GM13976 (cell line): ENCODE data around the gene C5orf24.

Experiments used
- DNase-seq: peaks from one replicate; pipeline ENCODE4 v3.0.0; 2012; ENCODE audit warnings: low spot score
- CTCF ChIP-seq: IDR thresholded peaks from 2 replicates; pipeline ENCODE4 v1.5.1; 2012; ENCODE audit warnings: borderline replicate concordance, mild to moderate bottlenecking; ENCODE audit not compliant: insufficient read depth; ENCODE audit errors: extremely low read depth, missing control alignments, control extremely low read depth
- in situ Hi-C: fragments of 300-500 bp; cut with MboI; formaldehyde crosslinking; loops from one replicate; pipeline ENCODE4 v1.12.0; 2022; ENCODE audit warnings: low sequenced_read_pairs, mixed read lengths, inconsistent platforms; ENCODE audit not compliant: unreplicated experiment

The C5orf24 gene

GRCh38 chr5:134889335-134889734 is 43.6 kb downstream of the C5orf24 start:
- no peak for DNase-seq
- TF ChIP-seq CTCF: no peak
- in situ Hi-C loops: no loop called here

GRCh38 chr5:134891473-134891872 is 45.7 kb downstream of the C5orf24 start:
- DNase-seq: no peak
- in situ Hi-C loops: no loop called here
- no peak for TF ChIP-seq CTCF

GRCh38 chr5:134892282-134892681 is 46.5 kb downstream of the C5orf24 start:
- no peak for TF ChIP-seq CTCF
- in situ Hi-C loops: no loop called here
- DNase-seq: no peak

- DNase-seq: no peak
- in situ Hi-C loops: no loop called here
- TF ChIP-seq CTCF: no peak
Observed at GRCh38 chr5:134892926-134893325, 47.2 kb downstream of the C5orf24 start.

- in situ Hi-C loops: no loop called here
- TF ChIP-seq CTCF: no peak
- no peak for DNase-seq
Observed at GRCh38 chr5:134893748-134894505, 48.2 kb downstream of the C5orf24 start.

- DNase-seq: peak; percentile 74
- in situ Hi-C loops: no loop called here
Observed at GRCh38 chr5:134902071-134902801, 56.5 kb downstream of the C5orf24 start.

More at GRCh38 chr5:134902071-134902801, 56.5 kb downstream of the C5orf24 start:
- TF ChIP-seq CTCF: no peak
